Breast epithelium (tissue), 4 donors: ENCODE results near the gene ATG16L2. TPM values are rescaled to one million over a fixed set of nuclear protein-coding genes. Genes with fewer than 3 reads are reported as not detected.

Experiments
- DNase-seq, 2 donors: peaks; one replicate each; pipeline ENCODE4 v3.0.0-alpha.2; 2019; ENCODE audit warnings: low spot score in 2 of 2
- H3K27ac ChIP-seq, 2 donors: fragments of 200-600 bp; sonication (generic) in 1 of 2; one replicate each; pipeline ENCODE4 v1.5.1; 2016 to 2019; ENCODE audit warnings: mild to moderate bottlenecking in 1 of 2
- H3K27me3 ChIP-seq, 2 donors: fragments of 200-600 bp; sonication (generic) in 1 of 2; one replicate each; pipeline versions ENCODE4 v1.5.1 to v1.6.0; 2017 to 2019; ENCODE audit warnings: control low read depth in 1 of 2, mild to moderate bottlenecking in 1 of 2
- H3K36me3 ChIP-seq: fragments of 200-600 bp; one replicate; pipeline ENCODE4 v1.5.1; 2019
- H3K4me1 ChIP-seq, 2 donors: fragments of 200-600 bp; sonication (generic); one replicate each; pipeline ENCODE4 v1.5.1; 2016 to 2019; ENCODE audit warnings: control low read depth in 1 of 2
- H3K4me3 ChIP-seq, 3 donors: fragments of 200-600 bp; sonication (generic); 1 replicate in 2 of 3; 2 replicates in 1 of 3; pipeline ENCODE4 v1.5.1; 2016 to 2019; ENCODE audit warnings: mild to moderate bottlenecking in 3 of 3, moderate library complexity in 2 of 3
- H3K9me3 ChIP-seq, 2 donors: fragments of 200-600 bp; sonication (generic) in 1 of 2; one replicate each; pipeline ENCODE4 v1.5.1; 2016 to 2019; ENCODE audit warnings: control low read depth in 1 of 2
- CTCF ChIP-seq, 3 donors: fragments of 450-650 bp; IDR thresholded peaks; one replicate each; pipeline ENCODE4 v1.5.1; 2016 to 2017; ENCODE audit warnings: antibody characterized with exemption in 3 of 3, mild to moderate bottlenecking in 3 of 3, moderate library complexity in 3 of 3
- POLR2A ChIP-seq: fragments of 450-650 bp; IDR thresholded peaks from one replicate; pipeline ENCODE4 v1.6.1; 2016; ENCODE audit warnings: antibody characterized with exemption, mild to moderate bottlenecking, moderate library complexity
- POLR2AphosphoS5 ChIP-seq, 3 donors: sonication (generic); formaldehyde crosslinking; IDR thresholded peaks; one replicate each; pipeline ENCODE4 v1.6.1; 2017; ENCODE audit warnings: antibody characterized with exemption in 3 of 3
- intact Hi-C: fragments of 100-400 bp; cut with DNase I; formaldehyde crosslinking; loops from one replicate; pipeline ENCODE4 v1.15.1; 2023; ENCODE audit warnings: low total_unique reads
- total RNA-seq, 3 donors: library from RNA; depleted of rRNA; stranded (reverse); fragments of >200 nt; gene quantifications; one replicate each; pipeline ENCODE4 v1.1.0, GENCODE V29; 2016

The ATG16L2 gene
- total RNA-seq, 3 donors from 2014 or later: 18.7 to 39.2 (median 28.2) TPM

- no peaks in the 10 kb centered on the region for H3K9me3 ChIP-seq
- intact Hi-C loops: no loop called here
- H3K4me3 ChIP-seq: no peak overlapping the region
- H3K27ac ChIP-seq: no peak overlapping the region
- no peaks in the 10 kb centered on the region for H3K4me1 ChIP-seq
- no peak for TF ChIP-seq POLR2AphosphoS5 (IDR thresholded peaks at IDR 0.05)
- no peak for TF ChIP-seq POLR2A
- TF ChIP-seq CTCF (IDR thresholded peaks at IDR 0.05): no peak
- H3K36me3 ChIP-seq: no peaks in the 10 kb centered on the region
- DNase-seq: no peak
- H3K27me3 ChIP-seq: no peaks in the 10 kb centered on the region
Measured at GRCh38 chr11:72840780-72841179, 26.6 kb downstream of the ATG16L2 start.

- DNase-seq: no peak
- no peaks in the 10 kb centered on the region for H3K4me1 ChIP-seq
- peak overlapping the region in 1 of 2 donors; percentile 15 for H3K27ac ChIP-seq
- no peaks in the 10 kb centered on the region for H3K27me3 ChIP-seq
- no peaks in the 10 kb centered on the region for H3K36me3 ChIP-seq
- TF ChIP-seq CTCF (IDR thresholded peaks at IDR 0.05) (no peak), POLR2AphosphoS5 (IDR thresholded peaks at IDR 0.05) (no peak), POLR2A (no peak)
- intact Hi-C loops: no loop called here
- no peaks in the 10 kb centered on the region for H3K9me3 ChIP-seq
- H3K4me3 ChIP-seq: no peak overlapping the region
Measured at GRCh38 chr11:72841397-72841796, 27.2 kb downstream of the ATG16L2 start.

- Histone ChIP-seq H3K36me3 (no peaks in the 10 kb centered on the region), H3K9me3 (no peaks in the 10 kb centered on the region), H3K27me3 (no peaks in the 10 kb centered on the region), H3K4me3 (no peak overlapping the region), H3K27ac (peak overlapping the region in 1 of 2 donors; percentile 30), H3K4me1 (no peaks in the 10 kb centered on the region)
- intact Hi-C loops: no loop called here
- no peak for DNase-seq
- TF ChIP-seq POLR2AphosphoS5 (IDR thresholded peaks at IDR 0.05): no peak
- no peak for TF ChIP-seq CTCF (IDR thresholded peaks at IDR 0.05)
- no peak for TF ChIP-seq POLR2A
Measured at GRCh38 chr11:72842126-72842525, 27.9 kb downstream of the ATG16L2 start.

- no peak overlapping the region for H3K4me3 ChIP-seq
- H3K36me3 ChIP-seq: no peaks in the 10 kb centered on the region
- H3K27ac ChIP-seq: no peak overlapping the region
- no peak for DNase-seq
- H3K4me1 ChIP-seq: no peaks in the 10 kb centered on the region
- H3K9me3 ChIP-seq: no peaks in the 10 kb centered on the region
- intact Hi-C loops: no loop called here
- H3K27me3 ChIP-seq: no peaks in the 10 kb centered on the region
- no peak for TF ChIP-seq CTCF (IDR thresholded peaks at IDR 0.05)
- TF ChIP-seq POLR2AphosphoS5 (IDR thresholded peaks at IDR 0.05): no peak
- TF ChIP-seq POLR2A: no peak
Measured at GRCh38 chr11:72842653-72843330, 28.6 kb downstream of the ATG16L2 start.

GRCh38 chr11:72844356-72844755 lies 30.1 kb downstream of the ATG16L2 start:
- Histone ChIP-seq H3K4me3 (no peak overlapping the region), H3K27ac (no peak overlapping the region), H3K27me3 (no peaks in the 10 kb centered on the region), H3K4me1 (no peaks in the 10 kb centered on the region), H3K9me3 (no peaks in the 10 kb centered on the region), H3K36me3 (no peaks in the 10 kb centered on the region)
- DNase-seq: no peak
- intact Hi-C loops: no loop called here
- no peak for TF ChIP-seq CTCF (IDR thresholded peaks at IDR 0.05)
- TF ChIP-seq POLR2AphosphoS5 (IDR thresholded peaks at IDR 0.05): no peak
- TF ChIP-seq POLR2A: no peak
